Heart left ventricle (tissue), 13 donors: ENCODE data around the gene COPE.

Experiments used
- POLR2A ChIP-seq, 2 donors: fragments of 450-650 bp; IDR thresholded peaks; one replicate each; pipeline ENCODE4 v1.6.1; 2017; ENCODE audit warnings: antibody characterized with exemption in 2 of 2, mild to moderate bottlenecking in 2 of 2, moderate library complexity in 2 of 2
- TF ChIP-seq, protein P1 (sequence below), 12 donors: fragments of 200-600 bp; sonication (generic) in 4 of 12; IDR thresholded peaks; one replicate each; pipeline versions ENCODE4 v1.5.0 to v1.8.0; 2018 to 2022; ENCODE audit warnings: antibody characterized with exemption in 12 of 12, mild to moderate bottlenecking in 5 of 12
- donor health status: ischemic (EF 13 %, LVEDD 7.1; RV severe dilation, severe dysfunction).
- donor health status: DM: no; HTN: yes; CAD: no.
- donor health status: DM: no; HTN: no; CAD: no.
- donor health status: ischemic (EF 25% LVEDD 6.9; RV normal size, moderate dysfunction).
- donor health status: ischemic (EF 25% LVEDD 5.7; RV mildly dilated, moderate dysfunction).
- donor health status: ischemic (EF 35%, LVEDD 5.7; RV mildly dilated, moderate dysfunction).
- donor health status: nonischemic (EF 11% LVEDD 7.7; RV severe dilation, severe dysfunction).
- donor health status: DM: yes; HTN: yes; CAD: no.
- donor health status: PGD.
- donor health status: ischemic (EF 29% LVEDD 5.4; RV normal size, mild dysfunction).
- donor health status: nonischemic (EF 23%, LVEDD 6.1; RV moderate dilation, normal function).

DNA sequence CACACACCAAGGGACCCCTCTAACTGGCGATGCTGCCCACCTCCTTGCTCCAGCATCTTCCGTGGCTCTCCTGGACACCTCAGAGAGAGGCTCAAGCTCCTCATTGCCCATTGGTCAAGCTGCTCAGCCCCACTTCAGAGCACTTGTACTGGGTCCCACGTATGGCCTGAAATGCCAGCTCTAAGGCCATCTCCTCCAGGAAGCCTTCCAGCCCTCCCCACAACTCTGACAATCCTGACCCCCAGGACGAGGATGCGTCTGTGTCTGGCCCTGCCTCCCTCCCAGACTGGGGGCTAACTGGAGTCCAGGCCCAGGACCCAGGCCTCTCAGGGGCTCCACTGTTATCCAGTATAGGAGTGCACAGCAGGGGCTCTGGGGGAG lies 29.8 kb upstream of the COPE start:
- no peak for TF ChIP-seq POLR2A (IDR thresholded peaks at IDR 0.05)
- TF ChIP-seq, protein P1, sequence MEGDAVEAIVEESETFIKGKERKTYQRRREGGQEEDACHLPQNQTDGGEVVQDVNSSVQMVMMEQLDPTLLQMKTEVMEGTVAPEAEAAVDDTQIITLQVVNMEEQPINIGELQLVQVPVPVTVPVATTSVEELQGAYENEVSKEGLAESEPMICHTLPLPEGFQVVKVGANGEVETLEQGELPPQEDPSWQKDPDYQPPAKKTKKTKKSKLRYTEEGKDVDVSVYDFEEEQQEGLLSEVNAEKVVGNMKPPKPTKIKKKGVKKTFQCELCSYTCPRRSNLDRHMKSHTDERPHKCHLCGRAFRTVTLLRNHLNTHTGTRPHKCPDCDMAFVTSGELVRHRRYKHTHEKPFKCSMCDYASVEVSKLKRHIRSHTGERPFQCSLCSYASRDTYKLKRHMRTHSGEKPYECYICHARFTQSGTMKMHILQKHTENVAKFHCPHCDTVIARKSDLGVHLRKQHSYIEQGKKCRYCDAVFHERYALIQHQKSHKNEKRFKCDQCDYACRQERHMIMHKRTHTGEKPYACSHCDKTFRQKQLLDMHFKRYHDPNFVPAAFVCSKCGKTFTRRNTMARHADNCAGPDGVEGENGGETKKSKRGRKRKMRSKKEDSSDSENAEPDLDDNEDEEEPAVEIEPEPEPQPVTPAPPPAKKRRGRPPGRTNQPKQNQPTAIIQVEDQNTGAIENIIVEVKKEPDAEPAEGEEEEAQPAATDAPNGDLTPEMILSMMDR (IDR thresholded peaks at IDR 0.05) = no peak
